Measurements from ENCODE around the gene ZRSR2.

Gene ZRSR2

DNA sequence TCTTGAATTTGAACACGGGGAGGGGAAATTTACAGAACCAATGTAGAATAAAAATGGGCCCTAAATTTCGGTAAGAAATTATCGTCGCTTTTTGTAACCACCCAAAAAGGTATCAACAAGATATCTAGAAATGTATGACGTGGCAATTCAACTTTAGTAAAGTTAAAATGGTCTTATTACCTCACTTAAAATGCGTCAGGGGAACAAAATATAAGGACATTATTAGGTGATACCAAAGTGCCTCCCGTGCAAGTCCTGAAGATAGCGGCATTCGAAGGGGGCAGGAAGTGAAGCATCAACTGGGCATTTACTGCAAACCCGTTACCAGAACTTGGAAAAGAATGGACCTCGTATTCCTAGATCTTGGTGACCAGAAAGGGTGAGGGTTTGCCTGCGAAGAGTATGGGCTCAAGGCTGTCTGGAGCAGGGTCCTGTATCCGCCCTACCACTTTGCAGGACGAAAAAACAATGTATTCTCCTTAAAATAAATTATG, 63.3 kb downstream of the ZRSR2 start:
- DNase-seq (ENCODE audit: low read depth) = peak; percentile 4

- DNase-seq (ENCODE audit: low read depth) = peak; percentile 1
Observed at GRCh38 chrX:15854080-15854655, 63.9 kb downstream of the ZRSR2 start.

DNA sequence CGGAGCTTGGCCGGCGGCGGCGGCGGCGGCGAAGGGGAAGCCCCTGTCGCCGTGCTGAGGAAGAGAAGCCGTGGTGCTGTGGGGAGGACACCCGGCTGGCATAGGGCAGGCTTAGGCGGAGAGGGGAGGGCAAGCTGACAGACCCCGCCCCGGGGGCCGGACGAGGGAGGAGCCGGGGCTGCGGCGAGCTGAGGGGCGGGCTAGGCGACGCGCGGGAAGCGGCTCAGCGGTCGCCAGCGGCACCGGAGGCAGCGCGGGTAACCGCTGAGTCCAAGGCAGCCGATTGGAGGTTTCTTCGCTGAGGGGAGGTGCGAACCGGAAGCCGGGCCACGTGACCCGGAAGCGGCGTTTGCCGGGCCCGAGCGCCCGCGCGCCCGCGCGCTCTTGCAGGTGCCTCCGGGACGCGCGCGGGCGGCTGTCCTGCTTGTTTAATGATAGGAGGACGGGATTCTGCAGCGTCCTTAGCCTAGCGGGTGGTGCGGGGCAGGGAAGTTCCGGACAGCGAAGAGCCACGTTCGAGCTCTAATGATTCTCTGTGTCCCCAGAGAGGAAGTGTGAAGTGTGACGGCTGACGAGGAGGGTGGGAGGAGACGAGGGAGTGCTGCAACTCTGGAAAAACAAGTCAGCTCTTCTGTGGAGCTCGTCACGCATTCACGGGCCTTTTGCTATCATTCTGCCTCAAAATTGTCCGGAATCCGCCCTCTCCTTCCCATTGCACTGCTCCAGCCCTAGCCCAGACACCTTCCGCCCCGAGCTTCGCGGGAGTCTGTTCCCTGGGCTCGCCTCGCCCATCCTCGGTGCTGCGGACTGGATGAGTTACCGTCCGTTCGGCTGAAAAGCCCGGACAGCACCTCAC, 64.7 kb downstream of the ZRSR2 start, which contains the start of gene AP1S2:
Gene AP1S2 (minus strand): TSS at position 102 of the 856 bp plus-strand sequence. CDS start 2,289 bp downstream, outside the sequence.
- DNase-seq (ENCODE audit: low read depth) = peak; percentile 86

DNA sequence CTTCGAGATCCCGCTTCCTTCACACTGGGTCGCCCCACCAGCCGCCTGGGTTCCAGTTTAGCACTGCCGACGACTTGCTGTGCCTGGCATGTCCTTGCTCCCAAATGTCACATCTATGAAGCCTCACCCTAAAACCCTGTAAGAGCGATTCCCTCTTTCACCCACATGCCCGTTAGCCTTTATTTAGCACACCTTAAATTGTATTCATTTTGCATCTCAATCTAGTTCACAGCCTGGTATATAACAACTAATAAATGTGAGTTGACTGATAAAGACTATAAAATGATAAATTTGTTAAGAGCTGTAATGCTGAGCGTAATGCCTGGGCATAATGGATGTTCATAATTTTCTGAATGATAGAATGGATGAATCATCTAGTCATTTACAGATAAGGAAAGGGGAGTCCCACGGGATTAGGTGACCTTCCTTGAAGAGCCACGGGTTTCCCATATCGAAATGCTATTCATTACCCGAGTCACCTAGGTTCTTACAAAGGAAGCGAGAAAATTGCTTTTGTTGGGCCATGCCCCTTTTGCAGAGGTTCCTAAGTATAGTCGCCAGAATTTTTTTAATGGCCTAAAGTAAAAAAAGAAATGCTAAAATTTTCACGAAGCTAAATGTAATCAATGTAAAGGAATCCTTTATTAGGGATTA, 65.4 kb downstream of the ZRSR2 start:
- peak; percentile 4 for DNase-seq (ENCODE audit: low read depth)

DNA sequence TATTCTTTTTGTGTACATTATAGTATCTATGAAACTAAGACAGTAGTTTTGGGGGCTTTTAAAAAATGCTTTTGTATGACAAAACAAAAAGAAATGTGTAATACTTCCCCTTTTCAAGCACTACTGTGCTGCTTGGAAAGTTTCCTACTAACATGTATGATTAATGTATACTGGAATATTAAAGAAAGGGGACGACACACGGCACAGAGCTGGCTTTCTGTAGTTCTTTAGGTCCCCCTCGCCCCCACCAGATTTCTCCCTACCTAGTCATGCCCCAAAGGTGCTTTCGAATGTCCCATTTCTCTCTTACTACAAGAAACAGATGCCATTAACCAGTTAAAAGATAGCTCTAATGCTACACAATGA, 65.9 kb downstream of the ZRSR2 start:
- no peak for DNase-seq (ENCODE audit: low read depth)

GRCh38 chrX:15856636-15857035, 66.4 kb downstream of the ZRSR2 start:
- no peak for DNase-seq (ENCODE audit: low read depth)

DNA sequence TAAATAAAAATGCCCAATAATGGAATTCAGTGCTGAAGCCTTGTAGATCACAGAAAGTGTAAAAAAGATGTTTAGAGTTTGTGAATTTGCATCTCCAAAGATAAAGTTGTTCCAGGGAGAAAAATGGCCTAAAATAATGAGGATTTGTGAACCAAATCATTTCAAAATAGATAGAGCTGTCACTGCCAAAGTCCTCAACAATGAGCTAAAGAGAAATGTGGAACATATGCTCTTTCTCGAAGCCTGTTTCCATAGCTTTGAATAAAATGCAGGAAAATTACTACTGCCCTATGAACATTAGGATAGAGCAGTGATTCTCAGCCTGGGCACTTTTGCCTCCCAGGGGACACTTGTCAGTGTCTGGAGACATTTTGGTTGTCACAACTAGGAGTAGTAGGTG, 67.8 kb downstream of the ZRSR2 start:
- DNase-seq (ENCODE audit: low read depth) = no peak

- DNase-seq (ENCODE audit: low read depth) = peak; percentile 1
Observed at GRCh38 chrX:15860921-15861320, 70.6 kb downstream of the ZRSR2 start.

- no peak for DNase-seq (ENCODE audit: low read depth)
Observed at GRCh38 chrX:15864023-15864422, 73.7 kb downstream of the ZRSR2 start.

DNA sequence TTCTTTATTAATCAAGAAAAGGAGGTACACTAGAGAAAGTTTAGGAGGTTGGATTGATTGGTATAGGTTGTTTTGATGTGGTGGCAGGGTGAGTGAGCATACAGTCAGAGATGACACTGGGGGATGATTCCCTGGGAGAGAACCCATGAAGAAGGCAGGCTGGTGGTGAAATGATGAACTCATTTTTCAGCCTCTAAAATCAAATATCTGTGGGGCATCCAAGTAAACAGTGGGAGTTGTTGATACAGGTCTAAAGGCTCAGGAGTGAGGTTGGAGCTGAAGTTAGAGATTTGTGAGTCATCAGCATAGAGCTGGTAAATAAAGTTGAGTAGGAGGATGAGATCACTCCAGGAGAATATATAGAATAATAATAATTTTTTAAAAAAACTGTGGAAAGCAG, 74.3 kb downstream of the ZRSR2 start:
- peak; percentile 51 for DNase-seq (ENCODE audit: low read depth)

DNA sequence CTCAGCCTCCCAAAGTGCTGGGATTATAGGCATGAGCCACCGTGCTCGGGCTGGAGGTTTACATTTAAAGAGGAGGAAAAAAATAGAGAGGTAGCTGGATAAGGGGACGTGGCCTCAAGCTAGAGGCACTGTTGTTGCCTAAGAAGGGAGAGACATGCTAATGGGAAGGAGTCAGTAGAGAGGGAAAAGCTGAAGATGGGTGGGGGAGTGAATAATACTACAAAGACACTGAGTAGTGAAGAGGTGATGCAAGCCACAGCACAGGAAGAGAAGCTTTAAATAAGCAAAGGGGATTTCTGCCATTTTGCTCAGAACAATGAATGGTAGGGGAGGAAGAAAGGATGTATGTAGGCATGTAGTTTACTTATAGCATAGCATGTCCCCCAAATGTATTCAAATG, 75.9 kb downstream of the ZRSR2 start:
- peak; percentile 1 for DNase-seq (ENCODE audit: low read depth)

GRCh38 chrX:15869695-15870094, 79.4 kb downstream of the ZRSR2 start:
- DNase-seq (ENCODE audit: low read depth) = no peak

- DNase-seq (ENCODE audit: low read depth) = peak; percentile 29
Observed at GRCh38 chrX:15870310-15870709, 80.0 kb downstream of the ZRSR2 start.

Data from amniotic epithelial cell (primary cell).